IMR-90 (cell line): Measurements from ENCODE around the gene CDH7. TPM values are rescaled to one million over a fixed set of nuclear protein-coding genes. Genes with fewer than 3 reads are reported as not detected.

Experiments used
- ATAC-seq: fragments of 200-7000 bp; cut with Tn5 transposase; 2 replicates; pipeline ENCODE4 v1.9.1; 2020; ENCODE audit warnings: low read depth, mild to moderate bottlenecking, moderate library complexity
- BruUV-seq: library from RNA; stranded (reverse); fragments of 400-500 nt; replicated peaks from 2 replicates; lab custom pipeline; 2021; lab: Mats Ljungman, UMichigan
- CTCF ChIA-PET: fragments of 300-600 bp; formaldehyde crosslinking; extraction: SDS; loops from one replicate; lab custom pipeline; 2021; ENCODE audit warnings: antibody characterized with exemption; lab: Yijun Ruan, JAX
- POLR2A ChIA-PET: fragments of 300-600 bp; sonication (Branson Sonifier 250); formaldehyde crosslinking; loops from one replicate; lab custom pipeline; 2022; ENCODE audit warnings: antibody characterized with exemption; ENCODE audit not compliant: unreplicated experiment; lab: Charles Lee
- DNase-seq: peaks from one replicate; pipeline ENCODE4 v3.0.0; 2013
- H2AFZ ChIP-seq: replicated peaks from 2 replicates; pipeline ENCODE3; 2013; ENCODE audit warnings: low read length, mild to moderate bottlenecking; ENCODE audit not compliant: poor library complexity
- H2AK5ac ChIP-seq: 2 replicates; pipeline ENCODE4 v1.6.1; 2013; ENCODE audit warnings: low read depth, low read length, inconsistent platforms
- H2AK9ac ChIP-seq: replicated peaks from 2 replicates; pipeline ENCODE3; 2013; ENCODE audit warnings: mild to moderate bottlenecking, low read depth, low read length, moderate library complexity; ENCODE audit not compliant: poor library complexity
- H2BK120ac ChIP-seq: 2 replicates; pipeline ENCODE4 v1.6.1; 2013; ENCODE audit warnings: low read depth, low read length, inconsistent platforms
- H2BK15ac ChIP-seq: 3 replicates; pipeline ENCODE4 v1.6.1; 2013; ENCODE audit warnings: low read depth, low read length, inconsistent platforms
- H2BK20ac ChIP-seq: 2 replicates; pipeline ENCODE4 v1.6.1; 2013; ENCODE audit warnings: low read depth, mild to moderate bottlenecking, inconsistent platforms, low read length, moderate library complexity
- H2BK5ac ChIP-seq: 2 replicates; pipeline ENCODE4 v1.6.1; 2013; ENCODE audit warnings: mild to moderate bottlenecking, low read depth, low read length, inconsistent platforms; ENCODE audit not compliant: poor library complexity, severe bottlenecking
- H3K14ac ChIP-seq: replicated peaks from 2 replicates; pipeline ENCODE4 v1.6.1; 2013; ENCODE audit warnings: low read depth, low read length, inconsistent platforms
- H3K18ac ChIP-seq: 2 replicates; pipeline ENCODE4 v1.6.1; 2013; ENCODE audit warnings: low read depth, low read length, control low read depth
- H3K23ac ChIP-seq: 2 replicates; pipeline ENCODE4 v1.6.1; 2013; ENCODE audit warnings: low read depth, low read length, inconsistent platforms
- H3K27ac ChIP-seq: 2 replicates; pipeline ENCODE4 v1.5.1; 2013; ENCODE audit warnings: mild to moderate bottlenecking, control low read depth, low read length; ENCODE audit not compliant: insufficient read depth
- H3K27me3 ChIP-seq: 2 replicates; pipeline ENCODE4 v1.6.1; 2013; ENCODE audit warnings: low read length; ENCODE audit not compliant: control insufficient read depth, insufficient read depth
- H3K36me3 ChIP-seq: 2 replicates; pipeline ENCODE4 v1.6.1; 2013; ENCODE audit warnings: low read length, mixed read lengths; ENCODE audit not compliant: control insufficient read depth, insufficient read depth
- H3K4ac ChIP-seq: 2 replicates; pipeline ENCODE4 v1.6.1; 2013; ENCODE audit warnings: low read depth, low read length, inconsistent platforms
- H3K4me1 ChIP-seq: 2 replicates; pipeline ENCODE4 v1.6.1; 2013; ENCODE audit warnings: low read length, mixed read lengths; ENCODE audit not compliant: control insufficient read depth, insufficient read depth
- H3K4me2 ChIP-seq: 2 replicates; pipeline ENCODE4 v1.6.1; 2013; ENCODE audit warnings: low read depth, mild to moderate bottlenecking, control low read depth, low read length, moderate library complexity
- H3K4me3 ChIP-seq: 2 replicates; pipeline ENCODE4 v1.5.1; 2013; ENCODE audit warnings: low read depth, mild to moderate bottlenecking, control low read depth, low read length, moderate library complexity; ENCODE audit not compliant: insufficient read depth
- H3K56ac ChIP-seq: 2 replicates; pipeline ENCODE4 v1.6.1; 2013; ENCODE audit warnings: low read length, inconsistent platforms; ENCODE audit not compliant: insufficient read depth; ENCODE audit errors: extremely low read depth
- H3K79me1 ChIP-seq, 2 experiments: 2 replicates each; pipeline ENCODE4 v1.6.1; 2013; ENCODE audit warnings: low read length in 2 of 2, inconsistent platforms in 1 of 2, low read depth in 1 of 2
- H3K9ac ChIP-seq: 2 replicates; pipeline ENCODE4 v1.6.1; 2013; ENCODE audit warnings: low read depth, low read length, control low read depth
- H3K9me1 ChIP-seq: 2 replicates; pipeline ENCODE4 v1.6.1; 2013; ENCODE audit warnings: low read length, inconsistent platforms; ENCODE audit not compliant: insufficient read depth
- H3K9me3 ChIP-seq: 2 replicates; pipeline ENCODE4 v1.6.1; 2013; ENCODE audit warnings: low read length; ENCODE audit not compliant: control insufficient read depth, insufficient read depth
- H4K20me1 ChIP-seq: 2 replicates; pipeline ENCODE4 v1.6.1; 2013; ENCODE audit warnings: low read length, inconsistent platforms; ENCODE audit not compliant: insufficient read depth
- H4K5ac ChIP-seq: 2 replicates; pipeline ENCODE4 v1.6.1; 2013; ENCODE audit warnings: mild to moderate bottlenecking, low read depth, low read length, control low read depth
- H4K8ac ChIP-seq, 2 experiments: 2 replicates each; pipeline ENCODE4 v1.6.1; 2013; ENCODE audit warnings: low read depth in 2 of 2, low read length in 2 of 2, control low read depth in 1 of 2, inconsistent platforms in 1 of 2
- H4K91ac ChIP-seq: 2 replicates; pipeline ENCODE4 v1.6.1; 2013; ENCODE audit warnings: low read depth, low read length, inconsistent platforms; ENCODE audit not compliant: insufficient read depth
- BHLHE40 ChIP-seq: fragments of 150-350 bp; IDR thresholded peaks from 2 replicates; pipeline ENCODE4 v1.6.1; 2016; ENCODE audit warnings: mild to moderate bottlenecking, low read depth, low read length
- CEBPB ChIP-seq: IDR thresholded peaks from 2 replicates; pipeline ENCODE4 v1.6.1; 2012; ENCODE audit warnings: low read depth, low read length, improper control_type of control experiment
- CHD1 ChIP-seq: IDR thresholded peaks from 2 replicates; pipeline ENCODE4 v1.6.1; 2012; ENCODE audit warnings: low read depth, low read length, improper control_type of control experiment
- FOS ChIP-seq: fragments of 150-350 bp; IDR thresholded peaks from 2 replicates; pipeline ENCODE4 v1.6.1; 2016; ENCODE audit warnings: low read depth, low read length
- MAFK ChIP-seq: IDR thresholded peaks from 2 replicates; pipeline ENCODE4 v1.6.1; 2012; ENCODE audit warnings: low read depth, low read length, improper control_type of control experiment
- MAZ ChIP-seq: IDR thresholded peaks from 2 replicates; pipeline ENCODE4 v1.6.1; 2012; ENCODE audit warnings: low read depth, mild to moderate bottlenecking, low read length, improper control_type of control experiment, moderate library complexity, borderline replicate concordance
- MXI1 ChIP-seq: IDR thresholded peaks from 2 replicates; pipeline ENCODE4 v1.6.1; 2012; ENCODE audit warnings: low read depth, mild to moderate bottlenecking, low read length, moderate library complexity, borderline replicate concordance
- NFE2L2 ChIP-seq: fragments of 150-350 bp; IDR thresholded peaks from 2 replicates; pipeline ENCODE4 v1.6.1; 2016; ENCODE audit warnings: low read depth, mild to moderate bottlenecking, low read length
- POLR2A ChIP-seq: IDR thresholded peaks from 2 replicates; pipeline ENCODE4 v1.6.1; 2012; ENCODE audit warnings: mild to moderate bottlenecking, low read depth, low read length
- RAD21 ChIP-seq: IDR thresholded peaks from 2 replicates; pipeline ENCODE4 v1.6.1; 2012; ENCODE audit warnings: low read length, improper control_type of control experiment
- RCOR1 ChIP-seq: IDR thresholded peaks from 2 replicates; pipeline ENCODE4 v1.6.1; 2012; ENCODE audit warnings: mild to moderate bottlenecking, low read length, improper control_type of control experiment; ENCODE audit not compliant: insufficient replicate concordance
- RFX5 ChIP-seq: IDR thresholded peaks from 2 replicates; pipeline ENCODE4 v1.8.0; 2012; ENCODE audit warnings: low read depth, mild to moderate bottlenecking, low read length, moderate library complexity
- SMC3 ChIP-seq: fragments of 150-350 bp; IDR thresholded peaks from 2 replicates; pipeline ENCODE4 v1.6.1; 2016; ENCODE audit warnings: low read depth, mild to moderate bottlenecking, antibody characterized with exemption, low read length, moderate library complexity
- WGBS, 2 experiments: methylation state at CpG; one replicate each; pipeline versions ENCODE4 v1.1.5 to v1.1.7; 2013; ENCODE audit warnings: missing lambda C conversion rate in 2 of 2; ENCODE audit not compliant: insufficient read length in 1 of 2; ENCODE audit errors: extremely low coverage in 2 of 2; 5-methylcytosine and 5-hydroxymethylcytosine counted together
- dilution Hi-C: fragments of 300-500 bp; cut with HindIII; formaldehyde crosslinking; loops from one replicate; pipeline ENCODE4 v1.14.3; 2018; ENCODE audit warnings: low sequenced_read_pairs; ENCODE audit not compliant: unreplicated experiment
- in situ Hi-C: fragments of 300-500 bp; cut with MboI; formaldehyde crosslinking; loops from 3 replicates; pipeline ENCODE4 v1.14.3; 2019; ENCODE audit warnings: low sequenced_read_pairs, inconsistent platforms, mixed read lengths
- intact Hi-C: fragments of 100-400 bp; cut with micrococcal nuclease; formaldehyde crosslinking; loops from 2 replicates; pipeline ENCODE4 v1.10.0; 2022
- polyA plus RNA-seq, 3 experiments: library from polyadenylated mRNA; depleted of rRNA; stranded (reverse); fragments of >200 nt; gene quantifications; 2 replicates each; pipeline ENCODE4 v1.2.3, GENCODE V29; 2012; ENCODE audit warnings: low replicate concordance in 1 of 3
- total RNA-seq: library from RNA; depleted of rRNA; stranded (reverse); fragments of >200 nt; gene quantifications from 2 replicates; pipeline ENCODE4 v1.2.3, GENCODE V29; 2012
- TF ChIP-seq, protein P1 (sequence below): conservative IDR thresholded peaks from 2 replicates; pipeline ENCODE4 v1.5.1; 2012; ENCODE audit warnings: mild to moderate bottlenecking, low read depth, low read length, improper control_type of control experiment
- TF ChIP-seq, protein P2 (sequence below): fragments of 150-350 bp; IDR thresholded peaks from 2 replicates; pipeline ENCODE4 v1.6.1; 2016; ENCODE audit warnings: low read depth, mild to moderate bottlenecking, low read length, moderate library complexity, borderline replicate concordance

The CDH7 gene
- total and polyA plus RNA-seq, 2 of the 4 experiments (the other 2 are of a cell fraction) = not detected

DNA sequence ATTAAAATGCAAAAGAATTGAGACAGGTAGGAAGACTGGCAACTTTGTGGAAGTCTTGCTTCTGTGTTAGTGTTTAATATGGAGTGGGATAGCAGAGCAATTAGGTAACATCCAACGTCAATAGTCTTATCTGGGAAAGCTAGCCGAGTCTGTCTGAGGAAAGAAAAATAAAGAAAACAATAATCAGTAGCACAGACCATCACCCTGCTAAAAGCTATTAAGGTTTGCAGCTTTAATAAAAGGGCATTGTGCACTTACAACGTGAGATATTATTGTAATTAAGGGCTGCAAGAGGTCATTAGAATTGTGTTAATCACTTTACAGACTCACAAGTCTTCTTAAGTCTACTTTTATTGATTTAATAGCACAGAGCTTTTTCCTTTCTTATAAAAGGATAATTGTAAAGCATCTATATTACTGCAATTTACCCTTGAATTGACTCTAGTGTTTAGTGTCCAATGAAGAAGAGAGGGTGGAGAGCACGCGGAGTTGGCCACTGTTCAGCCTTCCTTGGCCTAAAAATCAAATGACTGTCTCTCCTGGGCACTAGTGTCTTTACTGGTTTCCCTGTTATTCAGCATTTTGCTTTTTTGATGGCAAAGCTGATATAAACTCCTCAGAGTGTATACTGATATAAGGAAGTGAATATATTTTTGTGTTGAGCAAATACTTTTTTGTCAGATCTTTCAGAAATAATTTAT is 2.0 kb downstream of the CDH7 start (continued):
- TF ChIP-seq, protein P1, sequence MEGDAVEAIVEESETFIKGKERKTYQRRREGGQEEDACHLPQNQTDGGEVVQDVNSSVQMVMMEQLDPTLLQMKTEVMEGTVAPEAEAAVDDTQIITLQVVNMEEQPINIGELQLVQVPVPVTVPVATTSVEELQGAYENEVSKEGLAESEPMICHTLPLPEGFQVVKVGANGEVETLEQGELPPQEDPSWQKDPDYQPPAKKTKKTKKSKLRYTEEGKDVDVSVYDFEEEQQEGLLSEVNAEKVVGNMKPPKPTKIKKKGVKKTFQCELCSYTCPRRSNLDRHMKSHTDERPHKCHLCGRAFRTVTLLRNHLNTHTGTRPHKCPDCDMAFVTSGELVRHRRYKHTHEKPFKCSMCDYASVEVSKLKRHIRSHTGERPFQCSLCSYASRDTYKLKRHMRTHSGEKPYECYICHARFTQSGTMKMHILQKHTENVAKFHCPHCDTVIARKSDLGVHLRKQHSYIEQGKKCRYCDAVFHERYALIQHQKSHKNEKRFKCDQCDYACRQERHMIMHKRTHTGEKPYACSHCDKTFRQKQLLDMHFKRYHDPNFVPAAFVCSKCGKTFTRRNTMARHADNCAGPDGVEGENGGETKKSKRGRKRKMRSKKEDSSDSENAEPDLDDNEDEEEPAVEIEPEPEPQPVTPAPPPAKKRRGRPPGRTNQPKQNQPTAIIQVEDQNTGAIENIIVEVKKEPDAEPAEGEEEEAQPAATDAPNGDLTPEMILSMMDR = no peak
- TF ChIP-seq NFE2L2 (no peak), SMC3 (no peak)

DNA sequence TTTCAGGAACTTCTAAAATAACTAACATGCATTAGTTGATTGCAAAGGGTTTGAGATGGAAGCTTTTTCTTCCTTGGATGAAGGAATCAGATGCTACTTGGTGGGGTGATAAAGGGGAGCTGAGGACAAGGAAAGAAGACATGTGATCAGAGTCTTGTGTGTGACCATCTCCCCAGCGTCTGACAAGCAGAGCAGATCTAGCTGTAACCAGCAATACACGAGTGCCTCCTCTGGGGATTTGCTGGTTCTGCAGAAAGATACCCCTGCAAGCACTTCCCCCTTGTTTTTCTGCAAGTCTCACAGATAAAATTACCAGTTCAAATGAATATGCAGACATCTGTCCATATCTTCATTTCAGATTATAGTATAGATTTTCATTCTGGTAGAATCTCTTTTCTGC is 2.7 kb downstream of the CDH7 start:
- no peaks in the 10 kb centered on the region for H3K4me1 ChIP-seq
- H3K14ac ChIP-seq = no peak overlapping the region
- H4K91ac ChIP-seq = no peak overlapping the region
- peaks cover 10% of the 10 kb centered on the region for H3K9me3 ChIP-seq
- no peak overlapping the region for H4K8ac ChIP-seq
- no peak overlapping the region for H3K56ac ChIP-seq
- in situ Hi-C loops (no loop called here), intact Hi-C loops (no loop called here), dilution Hi-C loops (no loop called here)
- TF ChIP-seq RCOR1 = no peak
- no peak for TF ChIP-seq FOS
- TF ChIP-seq BHLHE40 = no peak
- TF ChIP-seq POLR2A = no peak
- TF ChIP-seq CEBPB = no peak
- TF ChIP-seq CHD1 = no peak
- TF ChIP-seq MXI1 = no peak
- no peak for TF ChIP-seq MAZ
- no peak for TF ChIP-seq SMC3
- no peak for TF ChIP-seq RAD21
- TF ChIP-seq, protein P2, sequence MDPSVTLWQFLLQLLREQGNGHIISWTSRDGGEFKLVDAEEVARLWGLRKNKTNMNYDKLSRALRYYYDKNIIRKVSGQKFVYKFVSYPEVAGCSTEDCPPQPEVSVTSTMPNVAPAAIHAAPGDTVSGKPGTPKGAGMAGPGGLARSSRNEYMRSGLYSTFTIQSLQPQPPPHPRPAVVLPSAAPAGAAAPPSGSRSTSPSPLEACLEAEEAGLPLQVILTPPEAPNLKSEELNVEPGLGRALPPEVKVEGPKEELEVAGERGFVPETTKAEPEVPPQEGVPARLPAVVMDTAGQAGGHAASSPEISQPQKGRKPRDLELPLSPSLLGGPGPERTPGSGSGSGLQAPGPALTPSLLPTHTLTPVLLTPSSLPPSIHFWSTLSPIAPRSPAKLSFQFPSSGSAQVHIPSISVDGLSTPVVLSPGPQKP = no peak
- no peak for TF ChIP-seq MAFK
- TF ChIP-seq RFX5 = no peak
- H2BK120ac ChIP-seq = no peak overlapping the region
- no peak overlapping the region for H3K23ac ChIP-seq
- no peaks in the 10 kb centered on the region for H3K27me3 ChIP-seq
- no peak overlapping the region for H2BK15ac ChIP-seq
- no peak overlapping the region for H2BK5ac ChIP-seq
- H3K36me3 ChIP-seq = no peaks in the 10 kb centered on the region
- DNase-seq (no peak), ATAC-seq (no peak)
- no peak overlapping the region for H3K18ac ChIP-seq
- no peak overlapping the region for H2BK20ac ChIP-seq
- H3K4ac ChIP-seq = no peak overlapping the region
- no peak overlapping the region for H3K9ac ChIP-seq
- H2AK9ac ChIP-seq = no peak overlapping the region
- no peaks in the 10 kb centered on the region for H3K79me1 ChIP-seq
- H3K9me1 ChIP-seq = no peaks in the 10 kb centered on the region
- H3K4me2 ChIP-seq = no peak overlapping the region
- WGBS, 2 experiments = no CpG with 5 or more reads among the region's 2 CpGs
- H2AFZ ChIP-seq = no peak overlapping the region
- ChIA-PET CTCF (interaction anchor here (1.0 kb wide), 1 partner anchor 11 kb away, joined by 4 read pairs; no protein-coding TSS in a partner anchor), POLR2A (no interaction called here)
- BruUV-seq = no TSS peak
- no peaks in the 10 kb centered on the region for H4K20me1 ChIP-seq
- no peak overlapping the region for H3K4me3 ChIP-seq
- no peak overlapping the region for H3K27ac ChIP-seq
- H4K5ac ChIP-seq = no peak overlapping the region
- H2AK5ac ChIP-seq = no peak overlapping the region
